HCT116 (cell line): ENCODE results near the gene EFEMP2. TPM values are rescaled to one million over a fixed set of nuclear protein-coding genes. Genes with fewer than 3 reads are reported as not detected.

Source experiments
- ATAC-seq: fragments of 200-7000 bp; cut with Tn5 transposase; 2 replicates; pipeline ENCODE4 v1.9.1; 2020; ENCODE audit warnings: mild to moderate bottlenecking, moderate library complexity
- BruUV-seq: library from RNA; stranded (reverse); fragments of 400-500 nt; replicated peaks from 2 replicates; lab custom pipeline; 2021; lab: Mats Ljungman, UMichigan
- CTCF ChIA-PET: fragments of 300-600 bp; sonication (Branson Sonifier 250); formaldehyde crosslinking; loops from one replicate; lab custom pipeline; 2021; ENCODE audit warnings: antibody characterized with exemption; lab: Charles Lee
- POLR2A ChIA-PET: fragments of 300-600, 350-600 bp; sonication (Branson Sonifier 250); formaldehyde crosslinking; loops from one replicate; lab custom pipeline; 2021; ENCODE audit warnings: antibody characterized with exemption; lab: Charles Lee
- RAD21 ChIA-PET, 2 experiments: fragments of 300-600 bp; sonication (Branson Sonifier 250); formaldehyde crosslinking; loops; one replicate each; lab custom pipeline; 2023; ENCODE audit warnings: low total read pairs in 2 of 2; ENCODE audit not compliant: uncharacterized antibody in 2 of 2, unreplicated experiment in 2 of 2, low non-redundant PET in 1 of 2; lab: Charles Lee
- DNase-seq: peaks from one replicate; pipeline ENCODE4 v3.0.0-alpha.2; 2010; ENCODE audit warnings: low read depth, low spot score
- H2AFZ ChIP-seq: fragments of 200-600 bp; shearing (Covaris generic), sonication (generic); 2 replicates; pipeline ENCODE4 v1.6.1; 2017; ENCODE audit warnings: low read depth, mixed run types, mixed read lengths, antibody characterized with exemption, low read length; ENCODE audit not compliant: poor library complexity, severe bottlenecking
- H3K27ac ChIP-seq: 2 replicates; pipeline ENCODE4 v1.5.1; 2012; ENCODE audit warnings: low read depth, low read length
- H3K27me3 ChIP-seq: fragments of 200-600 bp; sonication (generic); 2 replicates; pipeline ENCODE4 v1.6.1; 2016; ENCODE audit warnings: mixed run types, low read length, mixed read lengths; ENCODE audit not compliant: insufficient read depth
- H3K36me3 ChIP-seq, 2 experiments: fragments of 200-500 bp in 1 of 2; fragments of 200-600 bp in 1 of 2; sonication (Bioruptor generic) in 1 of 2; sonication (generic) in 1 of 2; 2 replicates each; pipeline versions ENCODE4 v1.5.1 to v1.6.1; 2014 to 2016; ENCODE audit warnings: low read length in 2 of 2, inconsistent platforms in 1 of 2, mixed read lengths in 1 of 2, mixed run types in 1 of 2; ENCODE audit not compliant: insufficient read depth in 2 of 2, control insufficient read depth in 1 of 2
- H3K4me1 ChIP-seq, 2 experiments: fragments of 200-600 bp in 1 of 2; sonication (generic) in 1 of 2; 2 replicates each; pipeline versions ENCODE4 v1.5.1 to v1.6.1; 2012 to 2017; ENCODE audit warnings: low read length in 2 of 2, inconsistent platforms in 1 of 2, mild to moderate bottlenecking in 1 of 2, mixed read lengths in 1 of 2, mixed run types in 1 of 2, moderate library complexity in 1 of 2; ENCODE audit not compliant: insufficient read depth in 2 of 2, control insufficient read depth in 1 of 2
- H3K4me2 ChIP-seq: fragments of 200-600 bp; sonication (generic); 2 replicates; pipeline ENCODE4 v1.6.1; 2017; ENCODE audit warnings: mixed run types, low read length, mixed read lengths
- H3K4me3 ChIP-seq, 2 experiments: fragments of 200-600 bp in 1 of 2; sonication (generic) in 1 of 2; replicated peaks in 1 of 2; 2 replicates each; pipeline ENCODE4 v1.5.1; 2011 to 2016; ENCODE audit warnings: low read length in 2 of 2, control low read depth in 1 of 2, low read depth in 1 of 2, mild to moderate bottlenecking in 1 of 2, mixed read lengths in 1 of 2, mixed run types in 1 of 2
- H3K79me2 ChIP-seq: fragments of 200-600 bp; sonication (generic); 2 replicates; pipeline ENCODE4 v1.6.1; 2017; ENCODE audit warnings: mild to moderate bottlenecking, mixed run types, low read length, moderate library complexity, mixed read lengths; ENCODE audit not compliant: insufficient read depth
- H3K9ac ChIP-seq: fragments of 200-600 bp; sonication (generic); 2 replicates; pipeline ENCODE4 v1.6.1; 2016; ENCODE audit warnings: low read length, mixed read lengths
- H3K9me2 ChIP-seq: fragments of 200-600 bp; sonication (generic), shearing (Covaris generic); 2 replicates; pipeline ENCODE4 v1.6.1; 2017; ENCODE audit warnings: mixed run types, mild to moderate bottlenecking, moderate library complexity; ENCODE audit not compliant: insufficient read depth
- H3K9me3 ChIP-seq, 2 experiments: fragments of 200-500 bp in 1 of 2; fragments of 200-600 bp in 1 of 2; sonication (Bioruptor generic) in 1 of 2; sonication (generic) in 1 of 2; 2 replicates each; pipeline ENCODE4 v1.6.1; 2014 to 2017; ENCODE audit warnings: low read length in 2 of 2, mixed read lengths in 2 of 2, inconsistent platforms in 1 of 2, low read depth in 1 of 2, mild to moderate bottlenecking in 1 of 2, mixed run types in 1 of 2, moderate library complexity in 1 of 2; ENCODE audit not compliant: control insufficient read depth in 1 of 2, insufficient read depth in 1 of 2
- H4K20me1 ChIP-seq: fragments of 200-600 bp; sonication (generic), shearing (Covaris generic); 2 replicates; pipeline ENCODE4 v1.6.1; 2017; ENCODE audit warnings: mixed run types, mild to moderate bottlenecking, moderate library complexity; ENCODE audit not compliant: insufficient read depth
- CTCF ChIP-seq, 3 experiments: fragments of 200-600 bp in 1 of 3; sonication (generic) in 1 of 3; IDR thresholded peaks in 2 of 3; conservative IDR thresholded peaks in 1 of 3; 2 replicates each; pipeline ENCODE4 v1.5.1; 2012 to 2017; ENCODE audit warnings: low read depth in 2 of 3, low read length in 2 of 3, antibody characterized with exemption in 1 of 3, borderline replicate concordance in 1 of 3, control low read depth in 1 of 3, mild to moderate bottlenecking in 1 of 3, mixed read lengths in 1 of 3, mixed run types in 1 of 3, moderate library complexity in 1 of 3; ENCODE audit not compliant: insufficient read depth in 1 of 3
- YY1 ChIP-seq: IDR thresholded peaks from 2 replicates; pipeline ENCODE4 v1.6.1; 2011; ENCODE audit warnings: low read length, low read depth, moderate library complexity, mild to moderate bottlenecking; ENCODE audit not compliant: insufficient replicate concordance; ENCODE audit errors: extremely low read depth
- intact Hi-C: fragments of 100-400 bp; cut with micrococcal nuclease; formaldehyde crosslinking; loops from 2 replicates; pipeline ENCODE4 v1.10.0; 2022
- total RNA-seq: library from RNA; stranded (reverse); gene quantifications from one replicate; pipeline ENCODE4 v1.2.1, GENCODE V29; 2021; ENCODE audit not compliant: unreplicated experiment

EFEMP2 gene
- total RNA-seq, 1 experiment from 2014 or later = 8.4 TPM

- H3K27ac ChIP-seq = no peak overlapping the region; the same call in 1 of the 2 replicates
- no peak overlapping the region for H3K4me2 ChIP-seq
- no peak overlapping the region for H3K4me3 ChIP-seq
- DNase-seq = no peak
- ChIA-PET POLR2A (interaction anchor here (0.6 to 1.2 kb wide), 4 partner anchors 17 to 141 kb away, joined by 3 to 6 read pairs (median 4); partner anchors contain the start of genes FIBP and KAT5), CTCF (no interaction called here), RAD21 (no interaction called here)
- H3K9ac ChIP-seq = no peak overlapping the region
- intact Hi-C loops = no loop called here
- H4K20me1 ChIP-seq = peaks cover 15% of the 10 kb centered on the region; the same call in 1 of the 2 replicates
- H3K9me2 ChIP-seq = no peaks in the 10 kb centered on the region
- H2AFZ ChIP-seq = no peak overlapping the region
- ATAC-seq = no peak
- peaks cover 31 to 56% of the 10 kb centered on the region in 2 experiments for H3K36me3 ChIP-seq
- H3K9me3 ChIP-seq = no peaks in the 10 kb centered on the region; a peak in 1 of 4 replicates
- TF ChIP-seq YY1 (no peak), CTCF (IDR thresholded peaks at IDR 0.05 in 2 of 3, conservative IDR thresholded peaks at IDR 0.05 in 1 of 3; ENCODE audit: borderline replicate concordance in 1 of 3, insufficient read depth in 1 of 3, low read depth in 2 of 3, low read length in 2 of 3) (0 out of 6 replicates have a peak, but pooled peaks of 1 of the 3 experiments have one; percentile 7)
- TF ChIP-seq, all 23 proteins: peak for 1
- Histone ChIP-seq H3K79me2 (peaks cover 41% of the 10 kb centered on the region), H3K27me3 (no peaks in the 10 kb centered on the region), H3K4me1 (peaks cover 7 to 15% of the 10 kb centered on the region in 2 experiments)
- no TSS peak for BruUV-seq
Measured at GRCh38 chr11:65853246-65853979, 19.2 kb downstream of the EFEMP2 start.
